Measurements from ENCODE around the gene PPP1R15B.

Gene PPP1R15B

GRCh38 chr1:204402391-204402790, 9.2 kb downstream of the PPP1R15B start:
- WGBS = 98% methylated on average over 3 of the region's 4 CpGs
- Histone ChIP-seq H3K36me3 (ENCODE audit: control insufficient read depth in 1 of 2, insufficient read depth in 2 of 2, low read depth in 1 of 2, low read length in 2 of 2) (peaks cover 27 to 86% of the 10 kb centered on the region in 2 experiments), H3K4me3 (ENCODE audit: insufficient read depth in 1 of 2, low read depth in 1 of 2, low read length in 2 of 2) (no peak overlapping the region), H3K14ac (ENCODE audit: low read length in 2 of 2) (no peak overlapping the region), H2AK5ac (ENCODE audit: low read length, severe bottlenecking) (no peak overlapping the region), H3K79me1 (replicated peaks; ENCODE audit: low read length, poor library complexity, severe bottlenecking) (peaks cover 4% of the 10 kb centered on the region), H2AFZ (ENCODE audit: low read depth, low read length) (no peak overlapping the region), H4K8ac (ENCODE audit: low read length) (no peak overlapping the region), H3K23ac (ENCODE audit: low read length in 2 of 2) (no peak overlapping the region), H3K27ac (ENCODE audit: low read length, poor library complexity, severe bottlenecking) (no peak overlapping the region), H3K27me3 (ENCODE audit: control insufficient read depth in 1 of 2, insufficient read depth in 1 of 2, low read length in 2 of 2) (no peaks in the 10 kb centered on the region), H2BK12ac (ENCODE audit: low read length in 2 of 2) (no peak overlapping the region), H3K4me1 (ENCODE audit: control insufficient read depth, insufficient read depth, low read depth, low read length) (peaks cover 2% of the 10 kb centered on the region), H4K91ac (ENCODE audit: low read length) (no peak overlapping the region), H3K4ac (ENCODE audit: low read depth in 1 of 2, low read length in 2 of 2) (no peak overlapping the region), H3K18ac (ENCODE audit: low read depth in 1 of 2, low read length in 2 of 2) (no peak overlapping the region), H2BK120ac (ENCODE audit: low read depth, low read length) (no peak overlapping the region), H2BK15ac (ENCODE audit: low read depth, poor library complexity, severe bottlenecking) (no peak overlapping the region), H3K4me2 (ENCODE audit: low read length, poor library complexity, severe bottlenecking) (no peak overlapping the region), H3K9me3 (ENCODE audit: control insufficient read depth, low read length) (no peaks in the 10 kb centered on the region), H2BK5ac (ENCODE audit: low read depth, low read length, poor library complexity, severe bottlenecking) (no peak overlapping the region), H3K9ac (ENCODE audit: low read length) (no peak overlapping the region)
- no peak for DNase-seq

GRCh38 chr1:204401730-204402129, 9.9 kb downstream of the PPP1R15B start:
- H4K8ac ChIP-seq (ENCODE audit: low read length) = no peak overlapping the region
- no peak overlapping the region for H2BK12ac ChIP-seq (ENCODE audit: low read length in 2 of 2)
- whole genome bisulfite sequencing = 100% methylated on average over 2 of the region's 3 CpGs
- H3K14ac ChIP-seq (ENCODE audit: low read length in 2 of 2) = no peak overlapping the region
- no peak overlapping the region for H2BK15ac ChIP-seq (ENCODE audit: low read depth, poor library complexity, severe bottlenecking)
- H3K4me1 ChIP-seq (ENCODE audit: control insufficient read depth, insufficient read depth, low read depth, low read length) = peaks cover 2% of the 10 kb centered on the region
- peaks cover 4% of the 10 kb centered on the region for H3K79me1 ChIP-seq (replicated peaks; ENCODE audit: low read length, poor library complexity, severe bottlenecking)
- no peak overlapping the region for H3K4me3 ChIP-seq (ENCODE audit: insufficient read depth in 1 of 2, low read depth in 1 of 2, low read length in 2 of 2)
- H2BK120ac ChIP-seq (ENCODE audit: low read depth, low read length) = no peak overlapping the region
- H3K9ac ChIP-seq (ENCODE audit: low read length) = no peak overlapping the region
- H3K9me3 ChIP-seq (ENCODE audit: control insufficient read depth, low read length) = no peaks in the 10 kb centered on the region
- H3K18ac ChIP-seq (ENCODE audit: low read depth in 1 of 2, low read length in 2 of 2) = no peak overlapping the region
- H4K91ac ChIP-seq (ENCODE audit: low read length) = no peak overlapping the region
- no peak for DNase-seq
- H3K4me2 ChIP-seq (ENCODE audit: low read length, poor library complexity, severe bottlenecking) = no peak overlapping the region
- no peaks in the 10 kb centered on the region for H3K27me3 ChIP-seq (ENCODE audit: control insufficient read depth in 1 of 2, insufficient read depth in 1 of 2, low read length in 2 of 2)
- H2AK5ac ChIP-seq (ENCODE audit: low read length, severe bottlenecking) = no peak overlapping the region
- H3K4ac ChIP-seq (ENCODE audit: low read depth in 1 of 2, low read length in 2 of 2) = no peak overlapping the region
- no peak overlapping the region for H3K27ac ChIP-seq (ENCODE audit: low read length, poor library complexity, severe bottlenecking)
- no peak overlapping the region for H2BK5ac ChIP-seq (ENCODE audit: low read depth, low read length, poor library complexity, severe bottlenecking)
- peaks cover 27 to 88% of the 10 kb centered on the region in 2 experiments for H3K36me3 ChIP-seq (ENCODE audit: control insufficient read depth in 1 of 2, insufficient read depth in 2 of 2, low read depth in 1 of 2, low read length in 2 of 2)
- H3K23ac ChIP-seq (ENCODE audit: low read length in 2 of 2) = no peak overlapping the region
- no peak overlapping the region for H2AFZ ChIP-seq (ENCODE audit: low read depth, low read length)

GRCh38 chr1:204400882-204401510, 10.6 kb downstream of the PPP1R15B start:
- H3K23ac ChIP-seq (ENCODE audit: low read length in 2 of 2) = no peak overlapping the region
- H3K36me3 ChIP-seq (ENCODE audit: control insufficient read depth in 1 of 2, insufficient read depth in 2 of 2, low read depth in 1 of 2, low read length in 2 of 2) = peaks cover 27 to 83% of the 10 kb centered on the region in 2 experiments
- H3K79me1 ChIP-seq (replicated peaks; ENCODE audit: low read length, poor library complexity, severe bottlenecking) = peaks cover 4% of the 10 kb centered on the region
- no peak overlapping the region for H4K8ac ChIP-seq (ENCODE audit: low read length)
- no peak overlapping the region for H2BK12ac ChIP-seq (ENCODE audit: low read length in 2 of 2)
- H3K4me1 ChIP-seq (ENCODE audit: control insufficient read depth, insufficient read depth, low read depth, low read length) = peaks cover 2% of the 10 kb centered on the region
- H3K4me2 ChIP-seq (ENCODE audit: low read length, poor library complexity, severe bottlenecking) = no peak overlapping the region
- no peak overlapping the region for H3K27ac ChIP-seq (ENCODE audit: low read length, poor library complexity, severe bottlenecking)
- H3K9ac ChIP-seq (ENCODE audit: low read length) = no peak overlapping the region
- no peak overlapping the region for H3K14ac ChIP-seq (ENCODE audit: low read length in 2 of 2)
- H3K9me3 ChIP-seq (ENCODE audit: control insufficient read depth, low read length) = no peaks in the 10 kb centered on the region
- H2BK5ac ChIP-seq (ENCODE audit: low read depth, low read length, poor library complexity, severe bottlenecking) = no peak overlapping the region
- no peak overlapping the region for H3K4ac ChIP-seq (ENCODE audit: low read depth in 1 of 2, low read length in 2 of 2)
- peak; percentile 36 for DNase-seq
- WGBS = 100% methylated on average over 2 of the region's 6 CpGs
- H2BK15ac ChIP-seq (ENCODE audit: low read depth, poor library complexity, severe bottlenecking) = no peak overlapping the region
- H3K18ac ChIP-seq (ENCODE audit: low read depth in 1 of 2, low read length in 2 of 2) = no peak overlapping the region
- no peak overlapping the region for H2AFZ ChIP-seq (ENCODE audit: low read depth, low read length)
- no peak overlapping the region for H2AK5ac ChIP-seq (ENCODE audit: low read length, severe bottlenecking)
- H4K91ac ChIP-seq (ENCODE audit: low read length) = no peak overlapping the region
- H3K27me3 ChIP-seq (ENCODE audit: control insufficient read depth in 1 of 2, insufficient read depth in 1 of 2, low read length in 2 of 2) = no peaks in the 10 kb centered on the region
- no peak overlapping the region for H3K4me3 ChIP-seq (ENCODE audit: insufficient read depth in 1 of 2, low read depth in 1 of 2, low read length in 2 of 2)
- no peak overlapping the region for H2BK120ac ChIP-seq (ENCODE audit: low read depth, low read length)

GRCh38 chr1:204398197-204399125, 13.2 kb downstream of the PPP1R15B start:
- H3K4me3 ChIP-seq (ENCODE audit: insufficient read depth in 1 of 2, low read depth in 1 of 2, low read length in 2 of 2) = no peak overlapping the region
- H3K79me1 ChIP-seq (replicated peaks; ENCODE audit: low read length, poor library complexity, severe bottlenecking) = peaks cover 4% of the 10 kb centered on the region
- no peak overlapping the region for H2AFZ ChIP-seq (ENCODE audit: low read depth, low read length)
- no peak overlapping the region for H2BK12ac ChIP-seq (ENCODE audit: low read length in 2 of 2)
- H2AK5ac ChIP-seq (ENCODE audit: low read length, severe bottlenecking) = no peak overlapping the region
- H3K27me3 ChIP-seq (ENCODE audit: control insufficient read depth in 1 of 2, insufficient read depth in 1 of 2, low read length in 2 of 2) = no peaks in the 10 kb centered on the region
- H3K4me1 ChIP-seq (ENCODE audit: control insufficient read depth, insufficient read depth, low read depth, low read length) = peaks cover 2% of the 10 kb centered on the region
- DNase-seq = peak; percentile 82
- no peak overlapping the region for H4K91ac ChIP-seq (ENCODE audit: low read length)
- no peak overlapping the region for H3K9ac ChIP-seq (ENCODE audit: low read length)
- no peak overlapping the region for H3K14ac ChIP-seq (ENCODE audit: low read length in 2 of 2)
- no peak overlapping the region for H2BK15ac ChIP-seq (ENCODE audit: low read depth, poor library complexity, severe bottlenecking)
- H2BK120ac ChIP-seq (ENCODE audit: low read depth, low read length) = no peak overlapping the region
- no peak overlapping the region for H3K27ac ChIP-seq (ENCODE audit: low read length, poor library complexity, severe bottlenecking)
- peaks cover 23 to 58% of the 10 kb centered on the region in 2 experiments for H3K36me3 ChIP-seq (ENCODE audit: control insufficient read depth in 1 of 2, insufficient read depth in 2 of 2, low read depth in 1 of 2, low read length in 2 of 2)
- H3K4me2 ChIP-seq (ENCODE audit: low read length, poor library complexity, severe bottlenecking) = no peak overlapping the region
- H3K4ac ChIP-seq (ENCODE audit: low read depth in 1 of 2, low read length in 2 of 2) = no peak overlapping the region
- H3K9me3 ChIP-seq (ENCODE audit: control insufficient read depth, low read length) = no peaks in the 10 kb centered on the region
- H3K23ac ChIP-seq (ENCODE audit: low read length in 2 of 2) = no peak overlapping the region
- 96% methylated on average over 5 of the region's 7 CpGs for WGBS
- no peak overlapping the region for H4K8ac ChIP-seq (ENCODE audit: low read length)
- H3K18ac ChIP-seq (ENCODE audit: low read depth in 1 of 2, low read length in 2 of 2) = no peak overlapping the region
- no peak overlapping the region for H2BK5ac ChIP-seq (ENCODE audit: low read depth, low read length, poor library complexity, severe bottlenecking)

Measured in mesenchymal stem cell (in vitro differentiated cells and primary cell).